OCI-M2 (cell line): ENCODE data around the gene HSPA4L.
A peak's percentile ranks its signal among the peaks of the same experiment; 100 is the strongest.

Source experiments
- DNase-seq: peaks from one replicate; lab custom pipeline; 2025; ENCODE audit not compliant: unreplicated experiment; lab: John Stamatoyannopoulos, UW

HSPA4L gene

DNA sequence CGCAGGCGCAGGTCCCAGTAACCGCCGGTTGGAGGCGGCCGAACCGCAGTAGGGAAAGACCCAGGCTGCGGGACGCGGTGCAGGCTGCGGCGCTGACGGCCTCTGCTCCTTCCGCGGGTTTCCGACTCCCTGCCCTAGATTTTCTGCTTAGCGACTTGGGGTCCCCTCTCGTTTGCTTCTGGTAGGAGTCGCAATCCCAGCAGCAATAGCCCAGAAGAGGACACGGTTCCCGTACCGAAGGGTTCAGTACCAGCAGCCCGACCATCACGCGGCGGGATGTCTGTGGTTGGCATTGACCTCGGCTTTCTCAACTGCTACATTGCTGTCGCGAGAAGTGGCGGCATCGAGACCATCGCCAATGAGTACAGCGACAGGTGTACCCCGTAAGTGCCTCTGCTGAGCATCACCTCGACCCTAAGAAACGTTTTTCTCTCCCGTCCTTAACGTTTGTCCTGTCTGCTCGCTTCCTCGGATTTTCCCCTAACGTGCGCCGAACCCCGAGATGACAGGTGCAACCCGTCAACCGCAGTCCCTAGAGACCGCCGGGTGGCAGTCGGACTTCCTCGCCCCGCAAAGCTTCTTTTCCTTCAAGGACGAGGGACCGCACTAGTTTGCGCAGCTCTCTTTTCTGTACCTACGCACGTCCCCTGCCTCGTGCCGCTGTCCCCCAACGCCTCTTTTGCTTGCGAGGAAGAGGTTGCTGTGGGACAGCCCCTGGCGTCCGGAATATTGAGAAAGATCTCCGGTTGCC is at the start of gene HSPA4L:
Gene HSPA4L (plus strand): TSS at position 48 of the 751 bp plus-strand sequence. CDS start 229 bp downstream, at position 277.
- DNase-seq: no peak

GRCh38 chr4:127732623-127733328 is 49.3 kb upstream of the HSPA4L start:
- peak; percentile 9 for DNase-seq

DNA sequence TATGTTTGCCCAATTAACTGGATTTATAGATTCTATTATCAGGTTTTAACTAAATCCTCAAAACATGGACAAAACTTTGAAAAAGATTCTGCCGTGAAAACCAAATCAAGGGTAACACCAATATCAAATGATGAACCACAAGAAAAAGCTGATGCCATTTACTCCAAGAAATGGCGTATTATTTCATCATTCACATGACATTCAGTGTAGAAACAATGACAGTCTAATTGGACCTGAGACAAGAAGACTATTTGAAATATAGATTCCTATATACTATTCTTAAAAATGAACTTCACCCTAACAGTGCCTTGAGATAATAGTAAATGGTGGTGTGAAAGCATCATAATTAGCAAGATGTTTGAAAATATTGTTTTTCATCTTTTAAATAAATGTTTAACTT is 47.1 kb upstream of the HSPA4L start:
- DNase-seq: no peak

- DNase-seq: no peak
Observed at GRCh38 chr4:127737295-127737694, 44.8 kb upstream of the HSPA4L start.

GRCh38 chr4:127741247-127741646 is 40.9 kb upstream of the HSPA4L start:
- DNase-seq: no peak

- no peak for DNase-seq
Observed at GRCh38 chr4:127747883-127748282, 34.2 kb upstream of the HSPA4L start.

- no peak for DNase-seq
Observed at GRCh38 chr4:127748957-127749356, 33.2 kb upstream of the HSPA4L start.

DNA sequence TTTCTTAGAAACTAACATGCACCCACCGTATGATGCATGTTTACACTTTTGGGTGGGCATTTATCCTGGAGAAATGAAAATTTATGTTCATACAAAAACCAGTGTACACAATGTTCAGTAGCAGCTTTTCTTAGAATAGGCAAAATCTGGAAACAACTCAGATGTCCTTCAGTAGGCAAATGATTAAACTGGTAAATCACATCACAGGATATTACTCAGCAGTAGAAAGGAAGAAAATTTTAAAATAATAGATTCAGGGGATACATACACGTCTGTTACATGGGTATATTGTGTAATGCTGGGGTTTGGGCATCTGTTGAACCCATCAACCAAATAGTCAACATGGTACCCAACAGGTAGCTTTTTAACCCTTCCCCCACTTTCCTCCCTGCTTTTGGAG is 25.2 kb upstream of the HSPA4L start:
- no peak for DNase-seq

GRCh38 chr4:127759228-127759820 is 22.8 kb upstream of the HSPA4L start:
- no peak for DNase-seq

DNA sequence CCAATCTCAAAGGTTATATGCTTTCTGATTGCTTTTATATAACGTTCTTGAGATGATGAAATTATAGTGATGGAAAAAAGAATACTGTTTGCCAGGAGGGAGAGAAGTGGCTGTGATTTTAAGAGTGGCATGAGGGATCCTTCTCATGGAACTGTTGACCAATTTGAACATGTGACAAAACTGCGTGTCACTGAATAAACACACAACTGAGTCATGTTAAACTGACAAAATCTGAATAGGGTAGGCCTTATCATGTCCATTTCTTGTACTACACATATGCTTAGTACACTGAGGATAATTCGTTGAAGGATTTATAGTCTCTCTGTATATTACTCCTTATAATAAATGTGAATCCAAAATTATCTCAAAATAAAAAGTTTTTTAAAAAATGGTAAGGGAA is 22.2 kb upstream of the HSPA4L start:
- DNase-seq: no peak

DNA sequence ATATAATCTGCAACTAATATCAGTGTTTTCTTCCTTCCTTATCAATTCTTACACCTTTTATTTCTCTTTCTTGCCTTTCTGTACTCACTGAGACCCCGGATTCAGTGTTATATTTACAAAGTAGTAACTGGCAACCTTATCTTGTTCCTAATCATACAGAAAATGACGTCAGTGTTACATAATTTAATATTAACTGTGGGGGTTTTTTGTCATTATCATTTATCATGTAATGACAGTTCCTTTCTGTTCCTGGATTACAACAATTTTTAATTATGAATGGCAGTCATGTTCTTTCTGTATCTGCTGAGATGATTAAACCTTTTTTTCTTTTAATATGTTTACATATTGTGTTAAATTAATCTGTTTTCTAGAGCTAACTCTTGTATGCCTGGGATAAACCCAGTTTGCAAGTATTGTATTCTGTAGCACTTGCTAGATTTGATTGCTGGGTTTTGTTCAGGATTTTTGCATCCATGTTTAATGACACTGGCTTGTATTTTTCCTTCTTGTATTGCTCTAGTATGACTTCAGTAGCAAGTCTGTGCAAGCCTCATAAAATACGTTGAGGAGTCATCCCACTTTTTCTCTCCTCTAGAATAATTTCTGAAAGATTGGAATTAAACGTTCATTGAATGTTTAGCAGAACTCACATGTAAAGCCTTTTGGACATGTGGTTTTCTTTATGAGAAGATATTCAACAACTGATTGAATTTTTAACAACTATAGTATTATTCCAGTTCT is 10.4 kb upstream of the HSPA4L start:
- no peak for DNase-seq

- DNase-seq: no peak
Observed at GRCh38 chr4:127772769-127773671, 9.1 kb upstream of the HSPA4L start.

GRCh38 chr4:127775843-127776242 is 6.3 kb upstream of the HSPA4L start:
- no peak for DNase-seq

DNA sequence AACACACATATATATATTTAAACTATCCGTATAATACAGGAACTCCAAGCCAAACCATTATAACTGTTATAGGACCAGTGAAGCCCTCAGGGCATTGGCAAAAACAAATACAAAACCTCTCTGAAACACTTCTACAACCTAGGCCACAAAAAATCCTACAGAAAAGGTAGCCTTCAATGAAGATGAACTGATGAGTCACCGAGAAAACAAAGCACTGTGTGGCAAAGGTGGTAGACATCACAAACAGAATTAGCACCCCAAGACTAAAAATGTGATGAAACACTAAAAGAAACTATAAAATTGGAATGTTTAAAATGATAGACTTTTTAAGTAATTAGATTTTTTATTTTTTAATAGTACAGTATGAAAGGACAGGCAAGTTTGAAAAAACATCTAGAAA is 5.5 kb upstream of the HSPA4L start:
- DNase-seq: no peak

DNA sequence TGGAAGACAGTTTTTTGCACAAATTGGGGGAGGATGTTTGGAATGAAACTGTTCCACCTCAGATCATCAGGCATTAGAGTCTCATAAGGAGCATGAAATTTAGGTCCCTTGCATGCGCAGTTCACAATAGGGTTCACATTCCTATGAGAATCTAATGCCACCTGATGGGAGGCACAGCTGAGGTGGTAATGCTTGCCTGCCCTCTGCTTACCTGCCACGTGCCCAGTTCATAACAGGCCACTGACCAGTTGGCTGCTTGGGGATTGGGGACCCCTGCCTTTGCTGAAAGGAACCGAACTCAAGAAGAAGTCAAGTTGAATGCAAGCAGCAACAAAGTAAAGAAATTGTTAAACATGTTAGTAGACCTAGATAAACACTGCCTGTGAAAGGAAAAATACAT is 4.6 kb upstream of the HSPA4L start:
- no peak for DNase-seq

- DNase-seq: no peak
Observed at GRCh38 chr4:127778102-127778501, 4.0 kb upstream of the HSPA4L start.

DNA sequence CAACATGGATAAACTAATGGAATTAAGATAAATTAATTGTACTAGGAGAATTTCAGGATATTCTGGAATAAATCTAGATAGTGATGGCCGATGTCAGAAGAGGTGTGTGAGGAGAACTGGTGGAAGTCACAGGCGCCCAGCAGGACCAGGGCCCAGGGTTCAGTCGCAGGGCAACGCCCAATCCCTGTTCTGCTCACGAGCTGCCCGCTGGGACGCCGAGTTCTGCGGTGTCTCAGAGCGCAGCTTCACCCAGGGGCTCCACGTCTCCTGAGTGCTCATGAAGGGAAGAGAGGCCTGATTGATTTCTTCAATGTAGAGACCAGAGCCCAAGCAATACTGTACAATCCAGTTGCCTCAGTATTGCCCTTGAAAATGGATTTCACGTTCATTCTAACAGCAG is 1.5 kb upstream of the HSPA4L start:
- no peak for DNase-seq

DNA sequence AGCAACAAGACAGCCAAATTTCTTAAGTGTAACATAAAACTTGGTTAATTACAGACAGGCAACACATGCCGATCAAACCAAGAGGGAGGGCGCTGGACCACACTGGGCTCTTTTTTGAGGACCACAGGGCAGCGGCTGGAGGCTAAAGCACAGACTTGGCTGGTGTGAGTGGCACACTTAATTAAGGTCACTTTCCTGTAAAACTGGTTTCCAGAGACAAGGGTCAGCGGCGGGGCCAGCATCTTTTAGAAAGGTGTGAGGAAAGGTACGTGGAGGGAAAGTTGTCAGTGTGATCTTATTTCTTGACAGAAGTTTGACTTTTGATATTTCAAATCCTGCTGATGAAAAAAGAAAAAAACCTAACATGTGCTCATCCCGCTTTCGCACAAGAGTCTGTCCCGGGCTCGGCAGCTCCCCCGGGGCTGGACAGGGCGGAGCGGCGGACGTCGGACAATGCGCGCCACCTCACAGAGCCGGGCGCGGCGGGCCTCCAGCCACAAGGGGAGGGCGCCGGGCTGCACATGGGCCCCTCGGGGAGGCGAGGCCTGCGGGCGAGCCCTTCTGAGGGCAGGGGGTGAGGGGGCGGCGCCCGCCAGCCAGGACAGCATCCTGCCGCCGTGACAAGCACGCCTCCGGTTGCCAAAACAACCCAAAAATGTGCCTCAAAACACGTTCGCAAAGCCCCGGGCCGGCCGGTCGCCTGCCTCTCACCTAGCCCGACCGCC is 660 bp upstream of the HSPA4L start:
- DNase-seq: no peak

GRCh38 chr4:127782025-127782274 is 172 bp upstream of the HSPA4L start:
- peak; percentile 54 for DNase-seq
